H54 (cell line): ENCODE measurements around the gene FIP1L1.
A peak's percentile ranks its signal among the peaks of the same experiment; 100 is the strongest.
"Not testable (repeated sequence)": the region's sequence is repeated elsewhere in the genome, so short reads cannot be mapped to it uniquely, and the experiment has no call there.

Experiments
- DNase-seq: peaks from one replicate; pipeline ENCODE4 v3.0.0; 2011; ENCODE audit warnings: low spot score, mixed read lengths; ENCODE audit not compliant: insufficient read length
- FAIRE-seq: peaks from 3 replicates; lab custom pipeline; 2011; peaks lifted over from hg19 to GRCh38; lab: Jason Lieb, UNC
- POLR2A ChIP-seq: IDR thresholded peaks from 2 replicates; pipeline ENCODE4 v1.6.1; 2011; ENCODE audit warnings: low read depth, mild to moderate bottlenecking, low read length

FIP1L1 gene, protein sequence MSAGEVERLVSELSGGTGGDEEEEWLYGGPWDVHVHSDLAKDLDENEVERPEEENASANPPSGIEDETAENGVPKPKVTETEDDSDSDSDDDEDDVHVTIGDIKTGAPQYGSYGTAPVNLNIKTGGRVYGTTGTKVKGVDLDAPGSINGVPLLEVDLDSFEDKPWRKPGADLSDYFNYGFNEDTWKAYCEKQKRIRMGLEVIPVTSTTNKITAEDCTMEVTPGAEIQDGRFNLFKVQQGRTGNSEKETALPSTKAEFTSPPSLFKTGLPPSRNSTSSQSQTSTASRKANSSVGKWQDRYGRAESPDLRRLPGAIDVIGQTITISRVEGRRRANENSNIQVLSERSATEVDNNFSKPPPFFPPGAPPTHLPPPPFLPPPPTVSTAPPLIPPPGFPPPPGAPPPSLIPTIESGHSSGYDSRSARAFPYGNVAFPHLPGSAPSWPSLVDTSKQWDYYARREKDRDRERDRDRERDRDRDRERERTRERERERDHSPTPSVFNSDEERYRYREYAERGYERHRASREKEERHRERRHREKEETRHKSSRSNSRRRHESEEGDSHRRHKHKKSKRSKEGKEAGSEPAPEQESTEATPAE

DNA sequence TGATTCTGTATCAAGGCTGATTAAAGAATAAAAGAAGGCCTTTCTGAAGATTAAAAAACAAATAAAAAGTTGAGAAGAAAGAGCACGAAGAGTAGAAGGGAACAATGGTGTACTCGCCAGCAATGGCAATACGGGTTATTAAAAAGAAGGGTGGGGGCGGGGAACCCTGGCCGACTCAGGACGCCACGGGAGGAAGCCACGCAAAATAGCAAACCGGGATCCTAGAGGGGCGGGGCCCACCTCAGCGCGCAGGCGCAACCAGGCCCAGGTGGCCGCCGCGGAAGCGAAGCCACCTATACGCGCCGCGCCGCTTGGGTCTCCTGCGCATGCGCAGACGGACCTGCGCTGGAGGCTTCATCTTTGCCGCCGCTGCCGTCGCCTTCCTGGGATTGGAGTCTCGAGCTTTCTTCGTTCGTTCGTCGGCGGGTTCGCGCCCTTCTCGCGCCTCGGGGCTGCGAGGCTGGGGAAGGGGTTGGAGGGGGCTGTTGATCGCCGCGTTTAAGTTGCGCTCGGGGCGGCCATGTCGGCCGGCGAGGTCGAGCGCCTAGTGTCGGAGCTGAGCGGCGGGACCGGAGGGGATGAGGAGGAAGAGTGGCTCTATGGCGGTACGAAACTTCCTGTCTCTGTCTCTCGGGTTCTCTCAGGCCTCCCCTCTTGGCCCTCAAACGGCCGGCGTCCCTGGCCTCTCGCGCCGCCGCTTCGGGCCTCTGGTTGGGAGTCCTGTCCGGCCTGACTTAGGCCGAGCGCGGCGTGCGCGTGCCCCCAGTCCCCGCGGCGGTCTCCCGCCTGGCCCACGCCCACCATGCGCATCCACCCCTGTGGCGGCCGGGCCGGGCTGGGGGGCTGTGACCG, at the start of gene FIP1L1:
Gene FIP1L1, plus strand, starts transcription at position 323 of the 852 bp plus-strand sequence. Its CDS starts 198 bp downstream, at position 521.
- DNase-seq: peak; percentile 77
- peak; percentile 76 for TF ChIP-seq POLR2A
- FAIRE-seq: peak; percentile 71

DNA sequence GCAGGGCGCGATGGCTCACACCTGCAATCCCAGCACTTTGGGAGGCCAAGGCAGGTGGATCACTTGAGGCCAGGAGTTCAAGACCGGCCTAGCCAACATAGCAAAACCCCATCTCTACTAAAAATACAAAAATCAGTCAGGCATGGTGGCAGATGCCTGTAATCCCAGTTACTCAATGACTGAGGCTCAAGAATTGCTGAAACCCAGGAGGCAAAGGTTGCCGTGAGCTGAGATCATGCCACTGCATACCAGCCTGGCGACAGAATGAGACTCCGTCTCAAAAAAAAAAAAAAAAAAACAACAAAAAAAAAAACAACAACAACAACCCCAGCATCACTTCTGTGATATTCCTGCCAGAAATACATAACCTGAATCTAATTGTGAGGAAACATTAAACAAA, 42.5 kb upstream of the FIP1L1 start:
- DNase-seq, FAIRE-seq: not testable (repeated sequence)

DNA sequence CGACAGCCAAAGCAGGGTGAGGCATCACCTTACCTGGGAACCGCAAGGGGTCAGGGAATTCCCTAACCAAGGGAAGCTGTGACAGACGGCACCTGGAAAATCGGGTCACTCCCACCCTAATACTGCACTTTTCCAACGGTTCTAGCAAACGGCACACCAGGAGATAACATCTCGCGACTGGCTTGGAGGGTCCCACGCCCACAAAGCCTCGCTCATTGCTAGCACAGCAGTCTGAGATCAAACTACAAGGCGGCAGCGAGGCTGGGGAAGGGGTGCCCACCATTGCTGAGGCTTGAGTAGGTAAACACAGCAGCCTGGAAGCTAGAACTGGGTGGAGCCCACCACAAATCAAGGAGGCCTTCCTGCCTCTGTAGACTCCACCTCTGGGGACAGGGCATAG, 37.3 kb upstream of the FIP1L1 start:
- DNase-seq, FAIRE-seq: not testable (repeated sequence)

DNA sequence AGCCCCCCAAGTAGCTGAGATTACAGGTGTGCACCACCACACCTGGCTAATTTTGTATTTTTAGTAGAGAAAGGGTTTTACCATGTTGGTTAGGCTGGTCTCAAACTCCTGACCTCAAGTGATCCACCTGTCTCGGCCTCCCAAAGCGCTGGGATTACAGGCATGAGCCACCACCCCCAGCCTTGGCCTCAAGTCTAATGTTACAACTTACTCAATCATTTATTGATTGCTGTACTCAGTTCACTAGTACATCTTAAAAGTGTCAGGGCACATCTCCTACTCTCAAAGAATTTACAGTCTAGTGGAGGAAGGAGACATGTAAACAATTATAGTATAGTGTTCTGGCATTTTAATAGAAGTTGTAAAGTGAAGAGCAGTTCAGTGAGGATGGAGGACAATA, 31.0 kb upstream of the FIP1L1 start:
- not testable (repeated sequence) for DNase-seq, FAIRE-seq

DNA sequence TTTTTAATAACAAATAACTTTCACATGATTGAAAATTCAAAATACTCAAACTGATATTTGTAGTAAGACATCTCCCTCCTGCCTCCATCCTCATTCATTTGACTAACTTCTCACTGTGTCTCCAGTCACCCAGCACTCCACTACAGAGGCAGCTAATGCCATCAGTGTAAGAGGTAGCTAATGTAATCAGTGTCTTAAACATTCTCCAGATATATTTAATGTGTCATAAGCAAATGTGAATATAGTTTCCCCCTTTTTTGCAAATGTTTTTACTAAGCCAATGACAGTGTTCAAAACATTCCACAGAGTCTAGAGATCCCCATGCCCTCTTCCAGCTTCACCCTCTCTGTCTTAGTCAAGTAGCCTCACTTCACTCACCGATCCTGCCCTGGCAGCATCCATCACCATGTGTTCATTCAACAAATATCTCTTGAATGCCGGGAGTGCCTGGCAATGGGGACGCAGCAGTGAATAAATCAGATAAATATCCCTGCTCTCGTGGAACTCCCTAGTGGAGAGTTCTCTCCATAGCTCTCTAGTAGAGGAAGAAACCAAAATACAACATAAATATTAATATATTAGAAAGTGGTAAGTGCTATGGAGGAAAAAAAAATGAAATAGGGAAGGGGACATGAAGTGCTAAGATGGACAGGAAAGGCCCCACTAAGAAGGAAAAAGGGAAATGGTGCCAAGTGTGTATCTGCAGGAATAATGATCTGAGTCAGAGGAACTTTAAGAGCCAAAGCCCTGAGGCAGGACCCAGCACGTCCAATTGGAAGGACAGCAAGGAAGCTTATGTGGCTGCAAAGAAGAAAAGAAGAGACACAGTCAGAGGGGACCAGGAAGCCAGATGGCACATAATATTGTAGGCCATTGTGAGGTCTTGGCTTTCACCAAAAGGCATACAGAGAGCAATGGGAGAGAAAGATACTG, 30.3 kb upstream of the FIP1L1 start:
- no peak for TF ChIP-seq POLR2A
- FAIRE-seq: peak; percentile 38
- DNase-seq: peak; percentile 15

DNA sequence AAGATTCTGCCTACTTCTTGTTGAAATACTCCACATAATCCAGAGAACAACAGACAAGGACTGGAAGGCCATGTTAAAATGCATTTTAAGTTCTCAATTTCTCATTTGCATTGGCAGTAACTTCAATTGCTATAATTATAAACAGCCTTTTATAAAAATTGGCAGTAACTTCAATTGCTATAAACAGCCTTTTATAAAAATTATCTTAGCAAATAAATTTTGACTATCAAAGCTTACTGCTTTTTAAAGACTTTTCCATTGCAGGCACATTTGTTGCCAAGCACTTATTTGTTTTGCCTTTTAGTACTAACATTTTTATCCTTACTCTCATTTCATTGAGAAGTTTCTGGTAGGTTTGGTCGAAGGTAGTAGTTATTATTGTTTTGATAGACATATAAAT, 29.4 kb upstream of the FIP1L1 start:
- FAIRE-seq (no peak), DNase-seq (no peak)
- TF ChIP-seq POLR2A: no peak

DNA sequence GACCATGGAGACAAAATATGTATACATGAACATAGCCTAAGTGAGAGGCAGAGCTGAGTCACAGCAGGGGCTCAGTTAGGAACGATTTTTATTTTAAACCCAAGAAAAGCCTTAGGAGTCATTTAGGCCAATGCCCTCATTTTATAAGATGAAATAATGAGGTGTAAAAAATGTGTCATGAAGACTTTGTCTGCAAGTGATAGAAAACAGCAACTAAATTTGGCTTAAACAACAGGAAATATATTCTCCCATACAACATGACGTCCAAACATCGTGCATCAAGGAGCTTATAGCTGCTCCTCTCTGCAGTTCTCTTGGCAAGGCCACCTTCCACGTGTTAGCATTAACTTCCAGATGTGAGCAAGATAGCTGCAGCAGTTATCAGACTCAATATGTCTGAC, 28.4 kb upstream of the FIP1L1 start:
- no peak for DNase-seq

DNA sequence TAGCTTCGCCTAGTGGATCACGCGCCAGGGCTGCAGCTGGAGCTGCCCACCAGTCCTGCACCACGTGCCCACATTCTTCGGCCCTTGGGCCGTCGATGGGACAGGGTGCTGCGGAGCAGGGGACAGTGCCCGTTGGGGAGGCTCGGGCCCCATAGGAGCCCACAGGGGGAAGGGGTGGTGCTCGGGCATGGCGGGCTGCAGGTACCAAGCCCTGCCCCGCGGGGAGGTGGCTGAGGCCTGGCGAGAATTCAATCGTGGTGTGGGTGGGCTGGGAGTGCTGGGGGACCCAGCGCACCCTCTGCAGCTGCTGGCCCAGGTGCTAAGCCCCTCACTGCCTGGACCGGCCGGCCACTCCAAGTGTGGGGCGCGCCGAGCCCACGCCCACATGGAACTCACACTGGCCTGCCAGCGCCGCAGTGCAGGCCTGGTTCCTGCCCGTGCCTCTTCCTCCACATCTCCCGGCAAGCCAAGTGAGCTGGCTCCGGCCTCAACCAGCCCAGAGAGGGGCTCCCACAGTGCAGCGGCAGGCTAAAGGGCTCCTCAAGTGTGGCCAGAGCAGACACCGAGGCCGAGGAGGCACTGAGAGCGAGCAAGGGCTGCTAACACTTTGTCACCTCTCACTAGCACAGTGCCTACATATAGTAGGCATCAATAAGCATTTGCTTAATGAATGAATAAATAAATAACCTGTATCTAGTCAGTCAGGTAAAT, 23.3 kb upstream of the FIP1L1 start:
- FAIRE-seq (no peak), DNase-seq (no peak)
- TF ChIP-seq POLR2A: no peak

More for the DNA sequence above, 28.4 kb upstream of the FIP1L1 start:
- TF ChIP-seq POLR2A: no peak
- no peak for FAIRE-seq

DNA sequence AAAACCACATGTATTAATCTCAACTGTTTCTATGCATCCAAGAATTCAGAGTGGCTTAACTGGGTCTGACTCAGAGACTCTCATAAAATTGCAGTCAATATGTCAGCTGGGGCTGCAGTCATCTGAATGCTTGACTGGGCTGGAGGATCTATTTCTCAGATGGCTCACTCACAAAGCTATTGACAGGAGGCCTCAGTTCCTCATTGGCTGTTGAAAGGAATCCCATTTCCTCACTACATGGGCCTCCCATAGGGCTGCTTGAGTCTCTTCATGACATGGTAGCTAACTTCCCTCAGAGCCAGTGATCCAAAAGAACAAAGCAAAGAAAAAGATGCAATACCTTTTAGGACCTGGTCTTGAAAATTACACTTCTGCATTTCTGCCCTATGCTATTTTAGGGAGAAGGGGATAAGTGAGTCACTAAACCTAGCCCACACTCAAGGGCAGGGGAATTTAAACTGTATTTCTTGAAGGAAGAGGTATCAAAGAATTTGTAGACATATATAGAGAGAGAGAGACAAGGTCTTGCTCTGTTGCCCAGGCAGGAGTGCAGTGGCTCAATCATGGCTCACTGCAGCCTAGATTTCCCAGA, 21.4 kb upstream of the FIP1L1 start:
- FAIRE-seq (no peak), DNase-seq (no peak)
- TF ChIP-seq POLR2A: no peak

DNA sequence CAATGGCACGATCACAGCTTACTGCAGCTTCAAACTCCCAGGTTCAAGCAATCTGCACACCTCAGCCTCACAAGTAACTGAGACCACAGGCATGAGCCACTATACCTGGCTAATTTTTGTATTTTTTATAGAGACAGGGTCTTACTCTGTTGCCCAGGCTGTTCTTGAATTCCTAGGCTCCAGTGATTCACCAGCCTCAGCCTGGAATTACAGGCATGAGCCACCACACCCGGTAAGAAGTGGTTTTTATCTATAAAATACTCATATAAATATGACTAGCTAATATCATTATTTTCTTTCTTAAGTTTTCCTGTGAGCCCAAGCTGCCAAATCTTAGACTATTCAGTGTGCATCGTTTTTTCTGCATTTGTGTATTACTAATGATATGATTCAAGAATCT, 16.0 kb upstream of the FIP1L1 start:
- TF ChIP-seq POLR2A: no peak
- DNase-seq (no peak), FAIRE-seq (no peak)

DNA sequence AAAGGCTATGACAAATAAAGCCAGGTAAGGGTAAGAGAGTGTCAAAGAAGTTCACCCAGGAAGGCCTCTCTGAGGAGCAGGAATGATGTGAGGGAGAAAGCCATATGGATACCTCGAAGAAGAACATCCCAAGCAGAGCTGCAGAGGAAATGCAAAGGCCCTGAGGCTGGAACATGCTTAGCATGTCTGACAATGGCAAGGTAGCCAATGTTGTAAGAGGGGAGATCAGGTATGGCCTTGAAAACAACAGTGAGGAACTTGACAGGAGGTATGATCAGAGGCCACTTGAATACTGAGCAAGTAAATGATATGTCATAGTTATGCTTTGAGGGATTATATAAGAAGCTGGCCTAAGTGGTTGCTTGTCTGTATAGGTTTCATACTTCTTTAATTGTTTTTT, 15.3 kb upstream of the FIP1L1 start:
- FAIRE-seq (no peak), DNase-seq (no peak)
- no peak for TF ChIP-seq POLR2A

DNA sequence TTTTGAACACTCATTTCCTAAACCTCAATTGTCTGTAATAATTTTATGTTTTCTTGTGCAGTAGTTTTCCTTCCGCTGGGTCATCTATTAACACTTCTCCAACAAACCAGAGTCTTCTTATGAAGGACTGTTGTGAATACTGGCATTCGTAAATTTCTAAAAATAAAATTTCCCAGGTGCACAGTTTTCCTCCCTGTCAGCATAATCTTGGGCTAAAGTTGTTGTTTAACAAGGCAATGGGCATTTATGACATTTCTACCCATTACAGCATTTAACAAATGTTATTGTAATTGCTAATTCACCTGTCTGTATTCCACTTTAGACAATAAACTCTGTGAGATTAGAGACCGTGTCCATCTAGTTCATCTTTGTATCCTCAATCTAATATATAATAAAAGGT, 12.8 kb upstream of the FIP1L1 start:
- FAIRE-seq (no peak), DNase-seq (no peak)
- TF ChIP-seq POLR2A: no peak
